ENCODE data around the gene BRD4.

The BRD4 gene

GRCh38 chr19:15330801-15331418 is 1.4 kb downstream of the BRD4 start:
- Histone ChIP-seq H3K9me3 (replicated peaks in 1 of 2; ENCODE audit: control insufficient read depth in 2 of 2, insufficient read depth in 1 of 2, low read depth in 1 of 2, low read length in 2 of 2) (peaks cover 0 to 3% of the 10 kb centered on the region in 2 donors), H3K23ac (ENCODE audit: low read depth, low read length, poor library complexity) (no peak overlapping the region), H3K27me3 (ENCODE audit: control insufficient read depth in 3 of 3, insufficient read depth in 3 of 3, low read depth in 1 of 3, low read length in 3 of 3) (no peaks in the 10 kb centered on the region), H3K4ac (ENCODE audit: low read length) (no peak overlapping the region), H3K18ac (ENCODE audit: low read length) (no peak overlapping the region), H3K9ac (ENCODE audit: low read depth, low read length, poor library complexity) (peak overlapping the region; percentile 96), H3K27ac (replicated peaks; ENCODE audit: low read length) (no peak overlapping the region), H2AFZ (ENCODE audit: low read length) (no peak overlapping the region), H3K36me3 (replicated peaks in 1 of 2; ENCODE audit: control insufficient read depth in 2 of 2, insufficient read depth in 2 of 2, low read length in 2 of 2) (peaks cover 0 to 12% of the 10 kb centered on the region in 2 donors), H2BK12ac (ENCODE audit: low read length) (no peak overlapping the region), H4K91ac (ENCODE audit: low read depth, low read length, poor library complexity) (no peak overlapping the region), H2BK15ac (ENCODE audit: low read length) (no peak overlapping the region), H3K14ac (ENCODE audit: low read length) (no peak overlapping the region), H2BK120ac (ENCODE audit: low read depth, low read length) (no peak overlapping the region), H2BK5ac (ENCODE audit: low read length) (no peak overlapping the region), H2AK5ac (ENCODE audit: low read depth, low read length) (no peak overlapping the region), H3K4me1 (ENCODE audit: control insufficient read depth in 2 of 2, insufficient read depth in 1 of 2, low read depth in 1 of 2, low read length in 2 of 2) (peaks cover 6 to 9% of the 10 kb centered on the region in 2 donors), H3K4me3 (ENCODE audit: low read length in 2 of 2) (peak overlapping the region; percentile 99 to 100), H3K4me2 (ENCODE audit: insufficient read depth, low read length, poor library complexity, severe bottlenecking) (peak overlapping the region; percentile 66), H3K79me1 (ENCODE audit: low read depth, low read length) (peaks cover 12% of the 10 kb centered on the region), H4K8ac (ENCODE audit: low read depth, low read length) (no peak overlapping the region)
- WGBS, 2 donors (ENCODE audit: extremely low coverage in 2 of 2, insufficient read length in 2 of 2, insufficient replicate concordance in 1 of 2), result no CpG with 5 or more reads among the region's 17 CpGs
- peak; percentile 17 for DNase-seq (ENCODE audit: low spot score)

GRCh38 chr19:15328312-15328711 is 4.0 kb downstream of the BRD4 start:
- H3K14ac ChIP-seq (ENCODE audit: low read length), result no peak overlapping the region
- no peaks in the 10 kb centered on the region for H3K27me3 ChIP-seq (ENCODE audit: control insufficient read depth in 3 of 3, insufficient read depth in 3 of 3, low read depth in 1 of 3, low read length in 3 of 3)
- no peak overlapping the region for H3K4ac ChIP-seq (ENCODE audit: low read length)
- no peak overlapping the region for H4K91ac ChIP-seq (ENCODE audit: low read depth, low read length, poor library complexity)
- DNase-seq (ENCODE audit: low spot score), result no peak
- H3K4me1 ChIP-seq (ENCODE audit: control insufficient read depth in 2 of 2, insufficient read depth in 1 of 2, low read depth in 1 of 2, low read length in 2 of 2), result peaks cover 9 to 13% of the 10 kb centered on the region in 2 donors
- H3K18ac ChIP-seq (ENCODE audit: low read length), result no peak overlapping the region
- H3K36me3 ChIP-seq (replicated peaks in 1 of 2; ENCODE audit: control insufficient read depth in 2 of 2, insufficient read depth in 2 of 2, low read length in 2 of 2), result peaks cover 0 to 9% of the 10 kb centered on the region in 2 donors
- no peak overlapping the region for H2BK12ac ChIP-seq (ENCODE audit: low read length)
- H2BK15ac ChIP-seq (ENCODE audit: low read length), result no peak overlapping the region
- WGBS, 2 donors (ENCODE audit: extremely low coverage in 2 of 2, insufficient read length in 2 of 2, insufficient replicate concordance in 1 of 2), result no CpG with 5 or more reads among the region's 10 CpGs
- H2AK5ac ChIP-seq (ENCODE audit: low read depth, low read length), result no peak overlapping the region
- H2BK120ac ChIP-seq (ENCODE audit: low read depth, low read length), result no peak overlapping the region
- H2BK5ac ChIP-seq (ENCODE audit: low read length), result no peak overlapping the region
- peaks cover 0 to 3% of the 10 kb centered on the region in 2 donors for H3K9me3 ChIP-seq (replicated peaks in 1 of 2; ENCODE audit: control insufficient read depth in 2 of 2, insufficient read depth in 1 of 2, low read depth in 1 of 2, low read length in 2 of 2)
- H3K79me1 ChIP-seq (ENCODE audit: low read depth, low read length), result peaks cover 10% of the 10 kb centered on the region
- no peak overlapping the region for H2AFZ ChIP-seq (ENCODE audit: low read length)
- no peak overlapping the region for H3K4me3 ChIP-seq (ENCODE audit: low read length in 2 of 2)
- no peak overlapping the region for H3K23ac ChIP-seq (ENCODE audit: low read depth, low read length, poor library complexity)
- H3K4me2 ChIP-seq (ENCODE audit: insufficient read depth, low read length, poor library complexity, severe bottlenecking), result no peak overlapping the region
- no peak overlapping the region for H4K8ac ChIP-seq (ENCODE audit: low read depth, low read length)
- no peak overlapping the region for H3K27ac ChIP-seq (replicated peaks; ENCODE audit: low read length)
- H3K9ac ChIP-seq (ENCODE audit: low read depth, low read length, poor library complexity), result peak overlapping the region; percentile 9

- peaks cover 6 to 8% of the 10 kb centered on the region in 2 donors for H3K4me1 ChIP-seq (ENCODE audit: control insufficient read depth in 2 of 2, insufficient read depth in 1 of 2, low read depth in 1 of 2, low read length in 2 of 2)
Measured at GRCh38 chr19:15324791-15325519, 7.4 kb downstream of the BRD4 start.

GRCh38 chr19:15323496-15324235 is 8.7 kb downstream of the BRD4 start:
- Histone ChIP-seq H2BK15ac (ENCODE audit: low read length) (no peak overlapping the region), H3K4ac (ENCODE audit: low read length) (no peak overlapping the region), H3K4me2 (ENCODE audit: insufficient read depth, low read length, poor library complexity, severe bottlenecking) (no peak overlapping the region), H2BK120ac (ENCODE audit: low read depth, low read length) (no peak overlapping the region), H3K23ac (ENCODE audit: low read depth, low read length, poor library complexity) (no peak overlapping the region), H3K18ac (ENCODE audit: low read length) (no peak overlapping the region), H4K91ac (ENCODE audit: low read depth, low read length, poor library complexity) (no peak overlapping the region), H2AK5ac (ENCODE audit: low read depth, low read length) (no peak overlapping the region), H4K8ac (ENCODE audit: low read depth, low read length) (no peak overlapping the region), H2AFZ (ENCODE audit: low read length) (no peak overlapping the region), H3K4me3 (ENCODE audit: low read length in 2 of 2) (no peak overlapping the region), H3K14ac (ENCODE audit: low read length) (no peak overlapping the region), H3K36me3 (replicated peaks in 1 of 2; ENCODE audit: control insufficient read depth in 2 of 2, insufficient read depth in 2 of 2, low read length in 2 of 2) (peaks cover 0 to 9% of the 10 kb centered on the region in 2 donors), H2BK5ac (ENCODE audit: low read length) (no peak overlapping the region), H3K4me1 (ENCODE audit: control insufficient read depth in 2 of 2, insufficient read depth in 1 of 2, low read depth in 1 of 2, low read length in 2 of 2) (peaks cover 6 to 8% of the 10 kb centered on the region in 2 donors), H3K9ac (ENCODE audit: low read depth, low read length, poor library complexity) (no peak overlapping the region), H3K9me3 (replicated peaks in 1 of 2; ENCODE audit: control insufficient read depth in 2 of 2, insufficient read depth in 1 of 2, low read depth in 1 of 2, low read length in 2 of 2) (peaks cover 0 to 2% of the 10 kb centered on the region in 2 donors), H3K27ac (replicated peaks; ENCODE audit: low read length) (no peak overlapping the region), H3K79me1 (ENCODE audit: low read depth, low read length) (no peaks in the 10 kb centered on the region), H3K27me3 (ENCODE audit: control insufficient read depth in 3 of 3, insufficient read depth in 3 of 3, low read depth in 1 of 3, low read length in 3 of 3) (no peaks in the 10 kb centered on the region), H2BK12ac (ENCODE audit: low read length) (no peak overlapping the region)
- no CpG with 5 or more reads among the region's 5 CpGs for WGBS, 2 donors (ENCODE audit: extremely low coverage in 2 of 2, insufficient read length in 2 of 2, insufficient replicate concordance in 1 of 2)
- DNase-seq (ENCODE audit: low spot score), result no peak

More at GRCh38 chr19:15324791-15325519, 7.4 kb downstream of the BRD4 start:
- no peak overlapping the region for H2BK120ac ChIP-seq (ENCODE audit: low read depth, low read length)
- H2BK15ac ChIP-seq (ENCODE audit: low read length), result no peak overlapping the region
- H3K27me3 ChIP-seq (ENCODE audit: control insufficient read depth in 3 of 3, insufficient read depth in 3 of 3, low read depth in 1 of 3, low read length in 3 of 3), result no peaks in the 10 kb centered on the region
- WGBS, 2 donors (ENCODE audit: extremely low coverage in 2 of 2, insufficient read length in 2 of 2, insufficient replicate concordance in 1 of 2), result no CpG with 5 or more reads among the region's 6 CpGs
- H3K36me3 ChIP-seq (replicated peaks in 1 of 2; ENCODE audit: control insufficient read depth in 2 of 2, insufficient read depth in 2 of 2, low read length in 2 of 2), result peaks cover 0 to 6% of the 10 kb centered on the region in 2 donors
- no peak overlapping the region for H3K18ac ChIP-seq (ENCODE audit: low read length)
- H3K23ac ChIP-seq (ENCODE audit: low read depth, low read length, poor library complexity), result no peak overlapping the region
- H4K91ac ChIP-seq (ENCODE audit: low read depth, low read length, poor library complexity), result no peak overlapping the region
- no peak overlapping the region for H3K9ac ChIP-seq (ENCODE audit: low read depth, low read length, poor library complexity)
- H2BK5ac ChIP-seq (ENCODE audit: low read length), result no peak overlapping the region
- no peak overlapping the region for H4K8ac ChIP-seq (ENCODE audit: low read depth, low read length)
- H3K4ac ChIP-seq (ENCODE audit: low read length), result no peak overlapping the region
- no peak overlapping the region for H2AK5ac ChIP-seq (ENCODE audit: low read depth, low read length)
- no peaks in the 10 kb centered on the region for H3K79me1 ChIP-seq (ENCODE audit: low read depth, low read length)
- peaks cover 0 to 3% of the 10 kb centered on the region in 2 donors for H3K9me3 ChIP-seq (replicated peaks in 1 of 2; ENCODE audit: control insufficient read depth in 2 of 2, insufficient read depth in 1 of 2, low read depth in 1 of 2, low read length in 2 of 2)
- no peak overlapping the region for H3K27ac ChIP-seq (replicated peaks; ENCODE audit: low read length)
- no peak overlapping the region for H3K14ac ChIP-seq (ENCODE audit: low read length)
- DNase-seq (ENCODE audit: low spot score), result no peak
- H3K4me2 ChIP-seq (ENCODE audit: insufficient read depth, low read length, poor library complexity, severe bottlenecking), result no peak overlapping the region
- no peak overlapping the region for H2AFZ ChIP-seq (ENCODE audit: low read length)
- no peak overlapping the region for H3K4me3 ChIP-seq (ENCODE audit: low read length in 2 of 2)
- no peak overlapping the region for H2BK12ac ChIP-seq (ENCODE audit: low read length)
